HEK293T (cell line): ENCODE results near the gene SNX22.

Experiments
- ARNT ChIP-seq: fragments of 450-650 bp; IDR thresholded peaks from 2 replicates; pipeline ENCODE4 v1.6.1; 2017; ENCODE audit warnings: mild to moderate bottlenecking
- BHLHE40 ChIP-seq: fragments of 450-650 bp; IDR thresholded peaks from 2 replicates; pipeline ENCODE4 v1.6.1; 2016; ENCODE audit warnings: mild to moderate bottlenecking, moderate library complexity, borderline replicate concordance
- ELF4 ChIP-seq: fragments of 450-650 bp; IDR thresholded peaks from 2 replicates; pipeline ENCODE4 v1.6.1; 2017; ENCODE audit warnings: antibody characterized with exemption
- FOXK2 ChIP-seq: fragments of 450-650 bp; IDR thresholded peaks from 2 replicates; pipeline ENCODE4 v1.6.1; 2016; ENCODE audit warnings: mild to moderate bottlenecking
- SP1 ChIP-seq: fragments of 450-650 bp; IDR thresholded peaks from 2 replicates; pipeline ENCODE4 v1.6.1; 2017
- SUZ12 ChIP-seq: fragments of 450-650 bp; IDR thresholded peaks from 2 replicates; pipeline ENCODE4 v1.6.1; 2016; ENCODE audit warnings: mild to moderate bottlenecking
- TARDBP ChIP-seq: fragments of 450-650 bp; IDR thresholded peaks from 2 replicates; pipeline ENCODE4 v1.6.1; 2016
- ZNF384 ChIP-seq: fragments of 450-650 bp; IDR thresholded peaks from 2 replicates; pipeline ENCODE4 v1.6.1; 2016

DNA sequence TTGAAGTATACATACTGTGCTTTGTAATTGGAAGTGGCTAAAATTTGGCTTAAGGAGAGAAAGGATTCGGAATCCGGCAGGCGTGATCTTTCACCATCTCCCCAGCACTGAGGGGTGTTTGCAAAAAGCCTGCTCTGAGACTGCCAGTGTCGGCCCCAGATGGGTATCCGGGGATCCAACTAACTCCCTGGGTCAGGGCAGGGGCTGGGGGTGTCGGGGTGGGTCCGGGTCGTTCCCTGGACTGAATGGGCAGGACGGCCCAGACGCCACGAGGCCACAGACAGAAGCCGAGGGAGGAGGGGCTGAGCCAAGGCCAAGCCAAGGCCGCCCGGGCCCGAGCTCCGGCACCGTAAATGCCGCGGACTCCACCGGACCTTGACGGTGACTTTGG lies 10.9 kb downstream of the SNX22 start:
- no peak for TF ChIP-seq TARDBP
- TF ChIP-seq FOXK2, result no peak
- no peak for TF ChIP-seq BHLHE40
- no peak for TF ChIP-seq ELF4
- no peak for TF ChIP-seq ARNT
- TF ChIP-seq SUZ12, result no peak
- no peak for TF ChIP-seq ZNF384
- no peak for TF ChIP-seq SP1
